Suprapubic skin (tissue), 4 donors: ENCODE data around the gene SERPINI1.

Experiments
- EP300 ChIP-seq: sonication (generic); formaldehyde crosslinking; IDR thresholded peaks from one replicate; pipeline ENCODE4 v1.6.1; 2017; ENCODE audit warnings: antibody characterized with exemption
- POLR2A ChIP-seq, 2 donors: fragments of 450-650 bp; IDR thresholded peaks; one replicate each; pipeline ENCODE4 v1.6.1; 2017; ENCODE audit warnings: antibody characterized with exemption in 2 of 2, mild to moderate bottlenecking in 2 of 2, moderate library complexity in 2 of 2
- POLR2AphosphoS5 ChIP-seq, 3 donors: sonication (generic); formaldehyde crosslinking; IDR thresholded peaks; one replicate each; pipeline ENCODE4 v1.6.1; 2017; ENCODE audit warnings: antibody characterized with exemption in 3 of 3
- TF ChIP-seq, protein P1 (sequence below), 2 donors: fragments of 200-600 bp in 1 of 2; fragments of 450-650 bp in 1 of 2; sonication (generic) in 1 of 2; IDR thresholded peaks; one replicate each; pipeline ENCODE4 v1.5.1; 2016 to 2019; ENCODE audit warnings: antibody characterized with exemption in 2 of 2, mild to moderate bottlenecking in 1 of 2, moderate library complexity in 1 of 2

DNA sequence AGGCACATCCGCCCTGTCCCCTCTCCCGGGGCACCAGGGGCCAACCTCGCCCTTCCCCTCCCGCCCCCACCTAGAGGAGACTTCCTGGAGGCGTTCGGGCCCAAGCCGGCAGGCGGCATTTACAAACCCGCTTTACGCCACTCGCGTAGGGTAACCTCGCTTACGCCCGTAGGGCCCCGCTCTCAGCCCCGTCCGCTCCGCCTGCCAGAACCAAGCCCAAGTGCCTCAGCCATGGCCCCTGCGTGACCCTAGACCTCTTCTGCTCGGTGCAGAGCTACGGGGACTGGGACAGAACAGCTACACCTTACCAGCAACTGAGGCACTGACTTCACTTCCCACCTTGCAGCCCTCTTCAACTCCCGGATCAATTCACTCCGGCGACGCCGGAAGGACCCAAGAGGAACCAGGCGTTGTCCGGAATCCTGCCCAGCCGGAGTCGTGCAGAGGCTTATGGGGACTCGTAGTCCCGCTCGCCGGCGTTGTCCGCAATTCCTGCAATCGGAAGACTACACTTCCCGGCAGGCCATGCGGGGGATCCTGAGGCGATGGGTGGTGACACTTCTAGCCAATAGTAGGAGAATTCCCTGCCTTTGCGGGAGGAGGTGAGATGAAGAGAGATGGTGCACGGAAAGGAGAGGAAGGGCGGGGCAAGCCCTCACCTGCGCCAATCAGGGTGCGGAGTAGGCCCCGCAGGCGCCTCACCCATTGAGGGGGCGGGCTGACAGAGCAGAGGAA lies 856 bp upstream of the SERPINI1 start, which contains the start of gene PDCD10:
- TF ChIP-seq, protein P1, sequence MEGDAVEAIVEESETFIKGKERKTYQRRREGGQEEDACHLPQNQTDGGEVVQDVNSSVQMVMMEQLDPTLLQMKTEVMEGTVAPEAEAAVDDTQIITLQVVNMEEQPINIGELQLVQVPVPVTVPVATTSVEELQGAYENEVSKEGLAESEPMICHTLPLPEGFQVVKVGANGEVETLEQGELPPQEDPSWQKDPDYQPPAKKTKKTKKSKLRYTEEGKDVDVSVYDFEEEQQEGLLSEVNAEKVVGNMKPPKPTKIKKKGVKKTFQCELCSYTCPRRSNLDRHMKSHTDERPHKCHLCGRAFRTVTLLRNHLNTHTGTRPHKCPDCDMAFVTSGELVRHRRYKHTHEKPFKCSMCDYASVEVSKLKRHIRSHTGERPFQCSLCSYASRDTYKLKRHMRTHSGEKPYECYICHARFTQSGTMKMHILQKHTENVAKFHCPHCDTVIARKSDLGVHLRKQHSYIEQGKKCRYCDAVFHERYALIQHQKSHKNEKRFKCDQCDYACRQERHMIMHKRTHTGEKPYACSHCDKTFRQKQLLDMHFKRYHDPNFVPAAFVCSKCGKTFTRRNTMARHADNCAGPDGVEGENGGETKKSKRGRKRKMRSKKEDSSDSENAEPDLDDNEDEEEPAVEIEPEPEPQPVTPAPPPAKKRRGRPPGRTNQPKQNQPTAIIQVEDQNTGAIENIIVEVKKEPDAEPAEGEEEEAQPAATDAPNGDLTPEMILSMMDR (IDR thresholded peaks at IDR 0.05), result no peak
- peak in 1 of 2 donors; percentile 24 for TF ChIP-seq POLR2A (IDR thresholded peaks at IDR 0.05)
- TF ChIP-seq EP300, result no peak
- peak in 2 of 3 donors; percentile 67 to 78 for TF ChIP-seq POLR2AphosphoS5 (IDR thresholded peaks at IDR 0.05)
